ENCODE results near the gene NDUFC1.

Gene NDUFC1

DNA sequence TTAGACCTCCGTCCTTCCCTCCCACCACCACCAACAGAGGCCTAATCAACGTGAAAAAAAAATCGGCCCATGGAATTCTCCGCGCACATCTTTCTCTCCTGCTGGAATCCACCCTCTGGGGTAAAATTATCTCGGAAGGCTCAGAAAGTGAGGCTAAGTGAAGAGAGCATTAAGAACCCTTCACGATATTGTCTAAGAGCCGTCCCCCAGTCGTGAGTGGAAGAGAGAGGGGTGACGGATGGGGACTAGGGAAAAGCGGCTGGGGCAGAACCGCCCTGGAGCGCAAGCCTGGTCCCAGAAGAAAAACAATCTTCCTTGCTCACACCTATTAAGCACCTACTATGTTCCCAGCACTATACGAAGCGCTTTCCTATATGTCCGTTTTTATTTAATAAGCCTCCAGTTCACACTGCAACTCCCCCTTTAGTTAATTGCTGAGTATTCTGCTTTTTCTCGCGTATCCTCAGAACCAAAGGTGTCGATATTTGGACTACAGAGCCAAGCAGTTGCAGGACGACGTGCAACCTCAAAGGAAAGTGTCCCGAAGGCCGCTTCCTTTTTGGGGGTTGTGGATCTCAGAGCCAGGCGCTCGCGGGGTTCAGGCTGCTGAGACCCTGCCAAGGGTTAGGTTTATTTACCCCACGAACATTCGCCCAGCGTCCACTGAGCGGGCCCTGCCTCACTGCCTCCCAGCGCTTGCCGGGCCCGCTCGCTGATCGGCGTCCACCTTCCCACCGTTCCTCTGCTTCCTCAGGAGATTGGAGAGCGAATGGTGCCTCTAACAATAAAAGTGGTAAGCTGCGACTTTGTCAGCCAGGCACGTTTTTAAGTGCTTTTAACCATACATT is 23.1 kb downstream of the NDUFC1 start:
- no peak for DNase-seq
- Histone ChIP-seq H3K27me3 (ENCODE audit: insufficient read depth, low read depth, severe bottlenecking) (no peaks in the 10 kb centered on the region), H3K4me3 (ENCODE audit: low read depth, low read length) (no peak overlapping the region), H3K9me3 (ENCODE audit: severe bottlenecking) (no peaks in the 10 kb centered on the region), H3K27ac (no peak overlapping the region), H3K36me3 (no peaks in the 10 kb centered on the region)
- TF ChIP-seq, protein P1, sequence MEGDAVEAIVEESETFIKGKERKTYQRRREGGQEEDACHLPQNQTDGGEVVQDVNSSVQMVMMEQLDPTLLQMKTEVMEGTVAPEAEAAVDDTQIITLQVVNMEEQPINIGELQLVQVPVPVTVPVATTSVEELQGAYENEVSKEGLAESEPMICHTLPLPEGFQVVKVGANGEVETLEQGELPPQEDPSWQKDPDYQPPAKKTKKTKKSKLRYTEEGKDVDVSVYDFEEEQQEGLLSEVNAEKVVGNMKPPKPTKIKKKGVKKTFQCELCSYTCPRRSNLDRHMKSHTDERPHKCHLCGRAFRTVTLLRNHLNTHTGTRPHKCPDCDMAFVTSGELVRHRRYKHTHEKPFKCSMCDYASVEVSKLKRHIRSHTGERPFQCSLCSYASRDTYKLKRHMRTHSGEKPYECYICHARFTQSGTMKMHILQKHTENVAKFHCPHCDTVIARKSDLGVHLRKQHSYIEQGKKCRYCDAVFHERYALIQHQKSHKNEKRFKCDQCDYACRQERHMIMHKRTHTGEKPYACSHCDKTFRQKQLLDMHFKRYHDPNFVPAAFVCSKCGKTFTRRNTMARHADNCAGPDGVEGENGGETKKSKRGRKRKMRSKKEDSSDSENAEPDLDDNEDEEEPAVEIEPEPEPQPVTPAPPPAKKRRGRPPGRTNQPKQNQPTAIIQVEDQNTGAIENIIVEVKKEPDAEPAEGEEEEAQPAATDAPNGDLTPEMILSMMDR (IDR thresholded peaks at IDR 0.05; ENCODE audit: low read depth, low read length) = no peak

DNA sequence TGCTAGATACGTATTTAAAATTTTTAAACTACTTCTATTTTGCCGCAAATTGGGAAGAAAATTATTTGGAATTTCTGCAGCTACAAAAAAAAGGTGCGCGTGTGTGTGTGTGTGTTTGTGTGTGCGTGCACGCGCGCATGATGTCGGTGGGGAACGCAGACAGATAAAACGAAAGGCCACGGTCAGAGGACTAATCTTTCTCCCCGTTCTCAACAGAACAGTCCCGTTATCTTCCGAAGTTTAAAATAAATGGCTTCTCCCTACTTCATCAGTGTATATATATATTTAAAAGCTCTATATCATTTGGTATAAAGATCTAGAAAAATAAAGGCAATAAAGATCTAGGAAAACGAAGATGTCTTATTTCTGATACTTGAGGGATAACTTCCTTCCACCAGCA is 23.8 kb downstream of the NDUFC1 start:
- DNase-seq = no peak
- TF ChIP-seq, protein P1 (IDR thresholded peaks at IDR 0.05; ENCODE audit: low read depth, low read length) = no peak
- Histone ChIP-seq H3K27ac (no peak overlapping the region), H3K9me3 (ENCODE audit: severe bottlenecking) (no peaks in the 10 kb centered on the region), H3K27me3 (ENCODE audit: insufficient read depth, low read depth, severe bottlenecking) (no peaks in the 10 kb centered on the region), H3K36me3 (no peaks in the 10 kb centered on the region), H3K4me3 (ENCODE audit: low read depth, low read length) (no peak overlapping the region)

DNA sequence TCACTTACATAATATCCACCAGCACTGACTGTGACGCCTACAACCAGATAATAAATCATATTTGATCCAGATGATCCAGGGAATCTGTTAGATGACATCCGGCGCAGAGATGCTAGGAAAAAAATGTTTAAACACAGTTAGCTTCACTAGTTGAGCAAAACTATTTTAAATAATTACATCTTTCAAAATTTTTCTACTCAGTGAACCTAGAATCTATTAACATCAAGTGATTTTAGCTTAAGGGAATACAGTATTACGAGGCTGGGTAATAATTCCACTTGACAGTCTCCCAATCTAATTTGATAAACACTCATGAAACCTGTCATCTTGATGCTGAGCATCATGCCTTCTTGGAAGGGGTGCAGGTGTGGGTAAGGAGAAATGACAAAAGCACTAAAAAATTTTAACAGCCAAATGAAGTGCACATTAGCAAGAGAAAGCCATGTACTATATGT is 27.0 kb downstream of the NDUFC1 start:
- no peak overlapping the region for H3K27ac ChIP-seq
- no peaks in the 10 kb centered on the region for H3K9me3 ChIP-seq (ENCODE audit: severe bottlenecking)
- DNase-seq = no peak
- no peak overlapping the region for H3K4me3 ChIP-seq (ENCODE audit: low read depth, low read length)
- TF ChIP-seq, protein P1 (IDR thresholded peaks at IDR 0.05; ENCODE audit: low read depth, low read length) = no peak
- H3K36me3 ChIP-seq = no peaks in the 10 kb centered on the region
- H3K27me3 ChIP-seq (ENCODE audit: insufficient read depth, low read depth, severe bottlenecking) = no peaks in the 10 kb centered on the region

DNA sequence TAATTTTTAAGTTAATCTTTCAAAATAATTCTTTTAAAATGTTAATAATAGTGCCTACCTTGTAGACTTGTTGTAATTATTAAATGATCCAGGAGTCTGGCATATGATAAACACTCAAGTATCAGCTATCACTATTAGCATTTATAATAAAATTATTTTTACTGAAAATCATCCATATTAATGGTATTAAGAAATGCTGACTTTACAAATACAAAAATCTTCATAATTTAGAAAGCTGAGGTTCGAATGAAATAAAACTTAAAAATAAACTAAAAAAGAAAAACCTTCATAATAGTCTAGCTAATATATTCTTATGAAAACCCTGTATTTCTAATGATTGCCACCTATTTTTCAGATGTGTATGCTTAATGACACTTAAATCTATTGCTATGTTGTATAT is 27.5 kb downstream of the NDUFC1 start:
- TF ChIP-seq, protein P1 (IDR thresholded peaks at IDR 0.05; ENCODE audit: low read depth, low read length) = no peak
- H3K27ac ChIP-seq = no peak overlapping the region
- no peaks in the 10 kb centered on the region for H3K36me3 ChIP-seq
- H3K9me3 ChIP-seq (ENCODE audit: severe bottlenecking) = no peaks in the 10 kb centered on the region
- DNase-seq = no peak
- no peaks in the 10 kb centered on the region for H3K27me3 ChIP-seq (ENCODE audit: insufficient read depth, low read depth, severe bottlenecking)
- no peak overlapping the region for H3K4me3 ChIP-seq (ENCODE audit: low read depth, low read length)

DNA sequence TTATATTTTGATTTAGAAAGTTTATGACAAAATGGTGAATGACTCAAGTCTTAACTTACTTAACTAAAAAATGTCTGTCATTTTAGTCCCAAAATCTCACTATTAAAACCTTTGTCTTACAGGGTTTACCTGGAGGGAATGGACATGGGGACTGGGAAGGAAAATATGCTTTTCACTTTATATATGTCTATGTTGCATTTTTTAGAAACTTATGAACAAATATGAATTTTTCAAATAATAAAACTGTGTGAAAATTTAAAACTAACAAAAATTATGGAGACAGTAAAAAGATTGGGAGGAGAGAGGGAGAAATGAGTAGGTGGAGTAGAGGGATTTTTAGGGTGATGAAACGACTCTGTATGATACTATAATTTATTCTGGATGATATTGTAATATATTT is 28.4 kb downstream of the NDUFC1 start:
- Histone ChIP-seq H3K36me3 (no peaks in the 10 kb centered on the region), H3K27me3 (ENCODE audit: insufficient read depth, low read depth, severe bottlenecking) (no peaks in the 10 kb centered on the region), H3K4me3 (ENCODE audit: low read depth, low read length) (no peak overlapping the region), H3K9me3 (ENCODE audit: severe bottlenecking) (no peaks in the 10 kb centered on the region), H3K27ac (no peak overlapping the region)
- DNase-seq = no peak
- TF ChIP-seq, protein P1 (IDR thresholded peaks at IDR 0.05; ENCODE audit: low read depth, low read length) = no peak

Data from WERI-Rb-1 (cell line).